ENCODE measurements around the gene OR2T6.
"Not testable (repeated sequence)": the region's sequence is repeated elsewhere in the genome, so short reads cannot be mapped to it uniquely, and the experiment has no call there.

Gene OR2T6

GRCh38 chr1:248431683-248432082 is 56.1 kb downstream of the OR2T6 start:
- H3K27me3 ChIP-seq (ENCODE audit: control insufficient read depth, insufficient read depth, low read length, poor library complexity, severe bottlenecking); H3K27ac ChIP-seq (ENCODE audit: insufficient read depth, low read depth, low read length, poor library complexity, severe bottlenecking); H3K36me3 ChIP-seq (ENCODE audit: control insufficient read depth, insufficient read depth, low read length); H3K4me3 ChIP-seq (ENCODE audit: insufficient read depth, low read depth, low read length); H3K4me1 ChIP-seq (ENCODE audit: control insufficient read depth, insufficient read depth, low read length); H3K9me3 ChIP-seq (ENCODE audit: control insufficient read depth, low read length): not testable (repeated sequence)
- 63 to 66% methylated on average over 7 to 10 of the region's 11 CpGs for WGBS, 2 experiments

- not testable (repeated sequence) for H3K9me3 ChIP-seq (ENCODE audit: control insufficient read depth, low read length); H3K27me3 ChIP-seq (ENCODE audit: control insufficient read depth, insufficient read depth, low read length, poor library complexity, severe bottlenecking); H3K36me3 ChIP-seq (ENCODE audit: control insufficient read depth, insufficient read depth, low read length); H3K27ac ChIP-seq (ENCODE audit: insufficient read depth, low read depth, low read length, poor library complexity, severe bottlenecking); H3K4me3 ChIP-seq (ENCODE audit: insufficient read depth, low read depth, low read length); H3K4me1 ChIP-seq (ENCODE audit: control insufficient read depth, insufficient read depth, low read length)
- 65 to 72% methylated on average over 3 of the region's 4 CpGs for WGBS, 2 experiments
Observed at GRCh38 chr1:248432201-248432600, 56.7 kb downstream of the OR2T6 start.

- H3K36me3 ChIP-seq (ENCODE audit: control insufficient read depth, insufficient read depth, low read length); H3K4me1 ChIP-seq (ENCODE audit: control insufficient read depth, insufficient read depth, low read length); H3K4me3 ChIP-seq (ENCODE audit: insufficient read depth, low read depth, low read length); H3K27me3 ChIP-seq (ENCODE audit: control insufficient read depth, insufficient read depth, low read length, poor library complexity, severe bottlenecking); H3K9me3 ChIP-seq (ENCODE audit: control insufficient read depth, low read length); H3K27ac ChIP-seq (ENCODE audit: insufficient read depth, low read depth, low read length, poor library complexity, severe bottlenecking): not testable (repeated sequence)
- WGBS, 2 experiments = 92 to 93% methylated on average over 24 to 32 of the region's 38 CpGs
Observed at GRCh38 chr1:248433811-248434415, 58.4 kb downstream of the OR2T6 start.

- not testable (repeated sequence) for H3K36me3 ChIP-seq (ENCODE audit: control insufficient read depth, insufficient read depth, low read length); H3K27me3 ChIP-seq (ENCODE audit: control insufficient read depth, insufficient read depth, low read length, poor library complexity, severe bottlenecking)
Observed at GRCh38 chr1:248434913-248435312, 59.4 kb downstream of the OR2T6 start.

GRCh38 chr1:248436303-248436702 is 60.8 kb downstream of the OR2T6 start:
- not testable (repeated sequence) for H3K36me3 ChIP-seq (ENCODE audit: control insufficient read depth, insufficient read depth, low read length); H3K27me3 ChIP-seq (ENCODE audit: control insufficient read depth, insufficient read depth, low read length, poor library complexity, severe bottlenecking); H3K4me1 ChIP-seq (ENCODE audit: control insufficient read depth, insufficient read depth, low read length); H3K27ac ChIP-seq (ENCODE audit: insufficient read depth, low read depth, low read length, poor library complexity, severe bottlenecking); H3K9me3 ChIP-seq (ENCODE audit: control insufficient read depth, low read length); H3K4me3 ChIP-seq (ENCODE audit: insufficient read depth, low read depth, low read length)
- 62 to 68% methylated on average over 3 of the region's 3 CpGs for WGBS, 2 experiments

More at GRCh38 chr1:248434913-248435312, 59.4 kb downstream of the OR2T6 start:
- H3K9me3 ChIP-seq (ENCODE audit: control insufficient read depth, low read length); H3K4me1 ChIP-seq (ENCODE audit: control insufficient read depth, insufficient read depth, low read length); H3K4me3 ChIP-seq (ENCODE audit: insufficient read depth, low read depth, low read length); H3K27ac ChIP-seq (ENCODE audit: insufficient read depth, low read depth, low read length, poor library complexity, severe bottlenecking): not testable (repeated sequence)
- WGBS, 2 experiments = 82% methylated on average over 4 of the region's 6 CpGs; no CpG with 5 or more reads in 1 of the 2 experiments

- H3K4me1 ChIP-seq (ENCODE audit: control insufficient read depth, insufficient read depth, low read length); H3K36me3 ChIP-seq (ENCODE audit: control insufficient read depth, insufficient read depth, low read length); H3K9me3 ChIP-seq (ENCODE audit: control insufficient read depth, low read length); H3K27ac ChIP-seq (ENCODE audit: insufficient read depth, low read depth, low read length, poor library complexity, severe bottlenecking); H3K4me3 ChIP-seq (ENCODE audit: insufficient read depth, low read depth, low read length); H3K27me3 ChIP-seq (ENCODE audit: control insufficient read depth, insufficient read depth, low read length, poor library complexity, severe bottlenecking): not testable (repeated sequence)
- 8 to 60% methylated on average over 1 of the region's 1 CpG for WGBS, 2 experiments
Observed at GRCh38 chr1:248438668-248439067, 63.1 kb downstream of the OR2T6 start.

GRCh38 chr1:248439283-248439682 is 63.7 kb downstream of the OR2T6 start:
- H3K4me3 ChIP-seq (ENCODE audit: insufficient read depth, low read depth, low read length) = not testable (repeated sequence)

More at GRCh38 chr1:248439283-248439682, 63.7 kb downstream of the OR2T6 start:
- not testable (repeated sequence) for H3K9me3 ChIP-seq (ENCODE audit: control insufficient read depth, low read length); H3K36me3 ChIP-seq (ENCODE audit: control insufficient read depth, insufficient read depth, low read length); H3K27me3 ChIP-seq (ENCODE audit: control insufficient read depth, insufficient read depth, low read length, poor library complexity, severe bottlenecking); H3K4me1 ChIP-seq (ENCODE audit: control insufficient read depth, insufficient read depth, low read length); H3K27ac ChIP-seq (ENCODE audit: insufficient read depth, low read depth, low read length, poor library complexity, severe bottlenecking)
- 51 to 58% methylated on average over 5 of the region's 5 CpGs for WGBS, 2 experiments
